NB4 (cell line): ENCODE data around the gene ABI1.

Experiments used
- DNase-seq: peaks from one replicate; pipeline ENCODE4 v3.0.0; 2010; ENCODE audit warnings: low read depth
- H3K4me3 ChIP-seq: one replicate; pipeline ENCODE4 v1.5.1; 2011; ENCODE audit warnings: mild to moderate bottlenecking, low read depth, low read length, moderate library complexity
- MYC ChIP-seq: IDR thresholded peaks from 2 replicates; pipeline ENCODE4 v1.6.1; 2011; ENCODE audit warnings: low read depth, low read length
- POLR2A ChIP-seq: IDR thresholded peaks from 2 replicates; pipeline ENCODE4 v1.6.1; 2011; ENCODE audit warnings: mild to moderate bottlenecking; ENCODE audit not compliant: insufficient read length; ENCODE audit errors: extremely low read depth
- TF ChIP-seq, protein P1 (sequence below): IDR thresholded peaks from 2 replicates; pipeline ENCODE4 v1.6.1; 2011; ENCODE audit warnings: low read depth, low read length
- TF ChIP-seq, protein P2 (sequence below): IDR thresholded peaks from one replicate; pipeline ENCODE4 v1.5.1; 2012; ENCODE audit warnings: low read depth, low read length

ABI1 gene

DNA sequence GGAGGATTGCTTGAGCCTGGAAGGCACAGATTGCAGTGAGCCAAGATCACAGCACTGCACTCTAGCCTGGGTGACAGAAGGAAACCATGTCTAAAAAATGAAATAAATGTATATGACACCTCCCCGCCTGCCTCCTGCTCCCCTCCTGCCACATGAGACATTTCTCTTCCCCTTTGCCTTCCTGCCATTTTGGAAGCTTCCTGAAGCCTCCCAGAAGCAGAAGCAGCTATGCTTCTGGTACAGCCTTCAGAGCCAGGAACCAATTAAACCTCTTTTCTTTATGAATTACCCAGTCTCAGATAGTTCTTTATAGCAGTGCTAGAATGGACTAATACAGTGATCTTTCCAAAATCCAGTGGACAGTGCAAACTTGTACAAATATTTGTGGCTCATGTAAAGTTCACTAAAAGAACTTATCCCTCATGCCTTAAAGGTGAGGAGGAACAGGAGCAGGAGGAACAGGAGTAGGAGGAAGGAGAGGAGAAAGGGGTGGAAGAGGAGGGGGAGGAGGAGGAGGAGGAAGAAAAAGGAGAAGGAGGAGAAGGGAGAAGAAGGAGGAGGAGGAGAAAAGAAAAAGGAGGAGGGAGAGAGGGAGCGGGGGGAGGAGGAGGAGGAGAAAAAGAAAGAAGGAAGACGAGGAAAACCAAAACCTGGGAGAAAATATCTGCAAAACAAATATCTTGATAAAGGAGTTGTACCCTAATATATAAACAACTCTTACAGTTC lies 2.8 kb upstream of the ABI1 start:
- no peak for DNase-seq
- TF ChIP-seq POLR2A (no peak), MYC (no peak)
- TF ChIP-seq, protein P1, sequence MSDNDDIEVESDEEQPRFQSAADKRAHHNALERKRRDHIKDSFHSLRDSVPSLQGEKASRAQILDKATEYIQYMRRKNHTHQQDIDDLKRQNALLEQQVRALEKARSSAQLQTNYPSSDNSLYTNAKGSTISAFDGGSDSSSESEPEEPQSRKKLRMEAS = no peak
- TF ChIP-seq, protein P2, sequence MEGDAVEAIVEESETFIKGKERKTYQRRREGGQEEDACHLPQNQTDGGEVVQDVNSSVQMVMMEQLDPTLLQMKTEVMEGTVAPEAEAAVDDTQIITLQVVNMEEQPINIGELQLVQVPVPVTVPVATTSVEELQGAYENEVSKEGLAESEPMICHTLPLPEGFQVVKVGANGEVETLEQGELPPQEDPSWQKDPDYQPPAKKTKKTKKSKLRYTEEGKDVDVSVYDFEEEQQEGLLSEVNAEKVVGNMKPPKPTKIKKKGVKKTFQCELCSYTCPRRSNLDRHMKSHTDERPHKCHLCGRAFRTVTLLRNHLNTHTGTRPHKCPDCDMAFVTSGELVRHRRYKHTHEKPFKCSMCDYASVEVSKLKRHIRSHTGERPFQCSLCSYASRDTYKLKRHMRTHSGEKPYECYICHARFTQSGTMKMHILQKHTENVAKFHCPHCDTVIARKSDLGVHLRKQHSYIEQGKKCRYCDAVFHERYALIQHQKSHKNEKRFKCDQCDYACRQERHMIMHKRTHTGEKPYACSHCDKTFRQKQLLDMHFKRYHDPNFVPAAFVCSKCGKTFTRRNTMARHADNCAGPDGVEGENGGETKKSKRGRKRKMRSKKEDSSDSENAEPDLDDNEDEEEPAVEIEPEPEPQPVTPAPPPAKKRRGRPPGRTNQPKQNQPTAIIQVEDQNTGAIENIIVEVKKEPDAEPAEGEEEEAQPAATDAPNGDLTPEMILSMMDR = no peak
- no peak overlapping the region for H3K4me3 ChIP-seq

DNA sequence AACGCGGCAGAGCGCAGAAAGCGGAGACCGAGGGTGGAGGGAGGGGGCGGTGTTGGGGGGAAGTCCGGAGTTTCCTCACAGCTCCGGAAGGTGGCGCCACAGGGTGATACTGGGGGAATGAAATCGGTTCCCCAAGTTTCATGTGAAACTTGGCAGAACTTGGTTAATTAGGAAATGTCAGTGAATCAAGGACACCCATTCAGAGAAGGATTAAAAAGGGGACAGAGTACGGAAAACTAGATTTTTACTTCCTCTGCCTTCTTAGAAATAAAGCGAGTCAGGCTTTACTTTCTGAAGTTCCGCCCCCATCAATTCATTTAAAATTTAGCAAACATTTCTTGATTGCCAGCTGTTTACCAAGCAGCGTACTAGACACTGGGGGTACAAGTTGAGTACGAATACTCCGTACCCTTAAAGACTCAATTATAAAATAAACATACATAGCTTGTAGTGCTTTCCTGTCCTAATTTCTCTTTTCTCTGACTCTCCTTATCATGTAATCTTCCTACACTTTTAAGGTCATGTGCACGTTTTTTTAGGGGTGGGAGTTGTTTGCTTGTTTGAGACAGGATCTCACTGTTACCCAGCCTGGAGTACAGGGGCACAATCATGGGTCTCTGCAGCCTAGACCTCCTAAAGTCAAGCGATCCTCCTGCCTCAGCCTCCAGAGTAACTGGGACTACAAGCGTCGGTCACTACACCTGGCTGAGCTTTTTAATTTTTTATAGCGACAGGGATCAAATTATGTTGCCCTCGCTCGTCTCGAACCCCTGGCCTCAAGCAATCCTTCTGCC lies 644 bp upstream of the ABI1 start:
- TF ChIP-seq, protein P2 = peak; percentile 52
- TF ChIP-seq MYC (no peak), POLR2A (no peak)
- TF ChIP-seq, protein P1 = no peak
- H3K4me3 ChIP-seq = no peak overlapping the region
- no peak for DNase-seq

DNA sequence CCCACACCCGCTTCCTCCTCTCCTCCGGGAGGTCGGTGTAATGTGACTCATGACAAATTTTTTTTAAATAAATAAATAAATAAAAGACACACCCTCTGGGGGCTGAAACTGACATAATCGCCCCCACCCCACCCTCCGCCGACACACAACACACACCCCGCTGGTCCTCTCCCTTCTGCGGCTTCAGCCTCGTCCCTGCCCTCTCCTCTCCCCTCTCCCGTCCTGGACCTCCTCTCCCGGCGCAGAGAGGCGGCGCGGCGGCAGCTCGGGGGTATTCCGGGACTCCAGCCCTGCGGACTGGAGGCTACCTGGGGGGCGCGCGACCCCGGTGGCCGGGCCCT lies 686 bp downstream of the ABI1 start:
- peak overlapping the region; percentile 94 for H3K4me3 ChIP-seq
- TF ChIP-seq, protein P1 = no peak
- TF ChIP-seq POLR2A (no peak), MYC (no peak)
- TF ChIP-seq, protein P2 = no peak
- peak; percentile 79 for DNase-seq

DNA sequence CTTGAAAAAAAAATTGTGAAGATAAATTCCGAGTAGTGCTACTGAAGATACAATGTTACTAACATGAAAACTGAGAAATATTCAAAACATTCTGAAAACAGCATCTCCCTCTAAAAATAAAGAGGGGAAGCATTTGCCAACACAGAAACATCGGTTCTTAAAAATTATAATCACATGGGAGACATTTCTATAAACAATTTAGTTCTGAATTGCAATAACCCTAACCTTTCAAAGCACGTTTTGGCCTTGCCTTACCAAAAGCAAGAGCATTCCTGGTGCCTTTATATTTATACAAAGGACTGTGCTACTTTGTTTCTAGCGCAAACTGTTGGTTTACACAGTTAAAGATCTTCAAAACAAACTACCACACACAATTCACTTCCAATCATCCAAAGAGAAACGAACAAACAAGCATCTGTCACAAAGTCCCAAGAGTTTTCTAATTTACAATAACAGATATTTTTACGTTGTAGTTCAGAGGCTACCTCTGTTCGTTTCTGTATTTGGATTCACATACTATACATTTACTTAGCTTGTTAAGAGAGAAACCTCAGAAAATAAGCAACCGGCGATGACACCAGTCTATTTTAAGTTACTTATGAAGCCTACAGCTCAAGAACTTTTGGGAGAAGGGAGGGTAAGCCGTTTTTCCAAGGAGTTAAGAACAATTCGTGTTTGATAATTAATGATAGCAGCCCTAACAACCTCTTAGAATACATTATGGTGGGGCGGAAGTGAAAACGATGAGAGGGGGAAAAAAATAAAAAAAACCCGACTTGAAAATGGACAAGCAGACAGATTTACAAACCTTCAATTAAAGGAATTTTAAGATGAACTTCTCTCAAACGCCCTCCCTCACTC lies 1.3 kb downstream of the ABI1 start:
- peak overlapping the region; percentile 94 for H3K4me3 ChIP-seq
- DNase-seq = no peak
- TF ChIP-seq, protein P2 = no peak
- TF ChIP-seq POLR2A = no peak
- no peak for TF ChIP-seq MYC
- TF ChIP-seq, protein P1 = no peak

DNA sequence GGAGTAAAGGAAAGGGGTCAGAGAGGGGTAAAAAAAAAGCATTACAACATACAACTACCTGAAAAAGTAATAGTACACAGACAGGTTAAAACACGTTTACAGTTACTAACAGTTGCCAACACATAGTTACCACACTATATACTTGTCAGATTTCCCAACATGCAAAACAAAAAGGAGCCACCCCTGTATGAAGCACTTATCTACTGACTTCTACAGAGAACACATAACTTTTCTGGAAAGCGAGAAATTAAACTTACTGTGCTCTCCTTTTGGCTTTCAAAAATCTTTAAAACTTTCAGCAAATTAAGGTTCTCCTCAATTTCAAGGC lies 2.1 kb downstream of the ABI1 start:
- peak; percentile 26 for DNase-seq
- TF ChIP-seq POLR2A = no peak
- peak overlapping the region; percentile 94 for H3K4me3 ChIP-seq
